ENCODE data around the gene PDK1.
A peak's percentile ranks its signal among the peaks of the same experiment; 100 is the strongest.

Gene PDK1

GRCh38 chr2:172596776-172597175 is 40.9 kb downstream of the PDK1 start:
- peak; percentile 57 for DNase-seq (ENCODE audit: low read depth)
- TF ChIP-seq CTCF (IDR thresholded peaks at IDR 0.05; ENCODE audit: insufficient read depth, low read depth, low read length, missing control alignments) = no peak
- no peak overlapping the region for H3K4me3 ChIP-seq (ENCODE audit: low read depth, low read length)

DNA sequence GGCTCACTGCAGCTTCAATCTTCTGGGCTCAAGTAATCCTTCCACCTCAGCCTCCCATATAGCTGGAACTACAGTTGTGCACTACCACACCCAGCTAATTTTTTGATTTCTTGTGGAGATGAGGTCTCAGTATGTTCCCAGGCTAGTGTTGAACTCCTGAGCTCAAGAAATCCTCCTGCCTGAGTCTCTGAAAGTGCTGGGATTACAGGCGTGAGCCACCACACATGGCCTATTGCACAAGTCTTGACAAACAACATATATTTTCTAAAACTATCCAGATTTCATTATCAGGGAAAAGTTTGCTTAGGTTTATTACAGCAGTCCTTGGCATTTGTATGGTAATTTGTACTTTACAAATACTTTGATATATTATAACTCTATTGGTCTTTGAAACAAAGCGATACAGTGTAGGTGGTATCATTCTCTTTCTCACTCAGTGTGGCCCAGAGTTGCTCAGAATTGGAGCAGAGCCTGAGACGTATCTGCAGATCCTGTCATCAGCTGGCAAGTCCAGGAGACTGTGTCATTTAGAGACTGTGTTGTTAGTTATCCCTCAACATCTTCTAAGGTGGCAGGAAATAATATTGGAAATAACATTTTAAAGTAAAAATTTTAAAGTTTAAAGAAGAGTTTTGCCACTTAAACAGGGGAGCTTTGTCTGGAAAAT is 41.4 kb downstream of the PDK1 start:
- TF ChIP-seq CTCF (IDR thresholded peaks at IDR 0.05; ENCODE audit: insufficient read depth, low read depth, low read length, missing control alignments) = no peak
- no peak overlapping the region for H3K4me3 ChIP-seq (ENCODE audit: low read depth, low read length)
- DNase-seq (ENCODE audit: low read depth) = no peak

GRCh38 chr2:172599947-172600346 is 44.1 kb downstream of the PDK1 start:
- no peak for DNase-seq (ENCODE audit: low read depth)
- no peak for TF ChIP-seq CTCF (IDR thresholded peaks at IDR 0.05; ENCODE audit: insufficient read depth, low read depth, low read length, missing control alignments)
- no peak overlapping the region for H3K4me3 ChIP-seq (ENCODE audit: low read depth, low read length)

DNA sequence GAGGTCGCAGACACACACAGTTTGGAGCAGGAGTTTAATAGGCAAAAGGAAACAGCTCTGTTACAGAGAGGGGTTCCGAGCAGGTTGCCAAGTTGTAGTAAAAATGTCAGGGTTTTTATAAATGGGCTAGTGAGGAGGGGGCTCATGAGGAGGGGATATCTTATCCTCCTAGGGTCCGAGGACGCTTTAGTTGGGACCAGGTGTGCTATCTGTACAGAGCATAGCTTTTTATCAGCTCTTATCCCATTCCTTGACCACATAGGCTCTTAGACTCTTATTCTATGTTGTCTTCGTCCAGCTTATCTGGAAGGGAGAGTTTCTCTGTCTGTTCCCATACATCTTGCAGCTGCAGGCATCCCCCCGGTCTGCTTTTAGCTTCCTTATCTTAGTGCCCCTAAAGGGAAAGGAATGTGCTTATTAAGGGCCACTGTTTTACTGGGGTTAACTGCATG is 44.7 kb downstream of the PDK1 start:
- TF ChIP-seq CTCF (IDR thresholded peaks at IDR 0.05; ENCODE audit: insufficient read depth, low read depth, low read length, missing control alignments) = no peak
- DNase-seq (ENCODE audit: low read depth) = no peak
- no peak overlapping the region for H3K4me3 ChIP-seq (ENCODE audit: low read depth, low read length)

DNA sequence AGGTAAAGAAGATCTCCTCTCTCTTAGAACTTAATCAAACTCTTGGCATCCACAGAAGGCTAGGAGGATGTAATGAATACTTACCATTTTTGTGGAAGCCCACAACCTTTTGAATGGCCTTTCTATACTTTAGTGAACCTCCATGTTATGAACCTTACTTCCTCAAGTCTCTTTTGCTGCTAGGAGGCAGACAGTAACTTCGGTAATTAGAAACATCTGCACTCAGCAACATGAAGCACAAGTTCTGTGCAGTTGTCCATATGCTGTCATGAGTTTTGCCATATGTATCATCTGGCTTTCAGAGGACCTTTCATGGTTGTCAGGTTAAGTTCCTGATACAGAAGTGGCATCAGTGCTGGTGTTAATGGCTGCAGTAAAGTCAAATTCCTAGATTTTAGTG is 50.4 kb downstream of the PDK1 start:
- DNase-seq (ENCODE audit: low read depth) = no peak
- H3K4me3 ChIP-seq (ENCODE audit: low read depth, low read length) = no peak overlapping the region
- no peak for TF ChIP-seq CTCF (IDR thresholded peaks at IDR 0.05; ENCODE audit: insufficient read depth, low read depth, low read length, missing control alignments)

GRCh38 chr2:172607379-172607928 is 51.6 kb downstream of the PDK1 start:
- no peak for DNase-seq (ENCODE audit: low read depth)
- H3K4me3 ChIP-seq (ENCODE audit: low read depth, low read length) = no peak overlapping the region
- no peak for TF ChIP-seq CTCF (IDR thresholded peaks at IDR 0.05; ENCODE audit: insufficient read depth, low read depth, low read length, missing control alignments)

DNA sequence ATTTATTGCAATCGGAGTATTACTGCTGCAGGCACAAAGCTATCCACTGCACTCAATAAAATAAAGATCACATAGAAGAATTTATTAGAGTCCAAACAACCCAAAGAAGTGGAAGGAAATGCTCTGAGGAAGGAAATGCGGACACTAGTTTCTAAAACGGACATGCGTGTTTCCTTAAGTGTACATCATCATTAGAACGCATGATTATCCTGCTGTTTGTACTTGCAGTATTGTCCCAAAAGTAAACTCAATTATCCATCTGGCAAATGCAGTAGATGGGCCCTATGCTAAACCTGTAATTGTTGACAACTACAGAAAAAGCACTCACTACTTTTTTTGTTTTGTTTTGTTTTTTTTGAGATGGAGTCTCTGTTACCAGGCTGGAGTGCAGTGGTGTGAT is 53.6 kb downstream of the PDK1 start:
- no peak for TF ChIP-seq CTCF (IDR thresholded peaks at IDR 0.05; ENCODE audit: insufficient read depth, low read depth, low read length, missing control alignments)
- H3K4me3 ChIP-seq (ENCODE audit: low read depth, low read length) = no peak overlapping the region
- DNase-seq (ENCODE audit: low read depth) = no peak
